ENCODE results near the gene LTBP1. TPM values are rescaled to one million over a fixed set of nuclear protein-coding genes. Genes with fewer than 3 reads are reported as not detected.

The LTBP1 gene
- polyA plus RNA-seq, 4 donors = 74.7 to 83.5 (median 82.8) TPM

GRCh38 chr2:33178209-33178608 is 231.5 kb downstream of the LTBP1 start:
- DNase-seq (ENCODE audit: low read depth in 4 of 4, low spot score in 3 of 4) = no peak

GRCh38 chr2:33180915-33181314 is 234.2 kb downstream of the LTBP1 start:
- DNase-seq (ENCODE audit: low read depth in 4 of 4, low spot score in 3 of 4) = no peak

- DNase-seq (ENCODE audit: low read depth in 4 of 4, low spot score in 3 of 4) = no peak
Observed at GRCh38 chr2:33181466-33181865, 234.7 kb downstream of the LTBP1 start.

GRCh38 chr2:33184041-33184440 is 237.3 kb downstream of the LTBP1 start:
- no peak for DNase-seq (ENCODE audit: low read depth in 4 of 4, low spot score in 3 of 4)

- DNase-seq (ENCODE audit: low read depth in 4 of 4, low spot score in 3 of 4) = no peak
Observed at GRCh38 chr2:33186937-33187336, 240.2 kb downstream of the LTBP1 start.

- DNase-seq (ENCODE audit: low read depth in 4 of 4, low spot score in 3 of 4) = no peak
Observed at GRCh38 chr2:33188799-33189198, 242.0 kb downstream of the LTBP1 start.

- DNase-seq (ENCODE audit: low read depth in 4 of 4, low spot score in 3 of 4) = no peak
Observed at GRCh38 chr2:33190393-33190937, 243.7 kb downstream of the LTBP1 start.

GRCh38 chr2:33195891-33196290 is 249.1 kb downstream of the LTBP1 start:
- DNase-seq (ENCODE audit: low read depth in 4 of 4, low spot score in 3 of 4) = no peak

- no peak for DNase-seq (ENCODE audit: low read depth in 4 of 4, low spot score in 3 of 4)
Observed at GRCh38 chr2:33196700-33197099, 249.9 kb downstream of the LTBP1 start.

- no peak for DNase-seq (ENCODE audit: low read depth in 4 of 4, low spot score in 3 of 4)
Observed at GRCh38 chr2:33197198-33197938, 250.6 kb downstream of the LTBP1 start.

- no peak for DNase-seq (ENCODE audit: low read depth in 4 of 4, low spot score in 3 of 4)
Observed at GRCh38 chr2:33202641-33203522, 256.1 kb downstream of the LTBP1 start.

GRCh38 chr2:33204945-33205344 is 258.2 kb downstream of the LTBP1 start:
- no peak for DNase-seq (ENCODE audit: low read depth in 4 of 4, low spot score in 3 of 4)

GRCh38 chr2:33205693-33206434 is 259.1 kb downstream of the LTBP1 start:
- no peak for DNase-seq (ENCODE audit: low read depth in 4 of 4, low spot score in 3 of 4)

GRCh38 chr2:33207151-33207740 is 260.5 kb downstream of the LTBP1 start:
- no peak for DNase-seq (ENCODE audit: low read depth in 4 of 4, low spot score in 3 of 4)

GRCh38 chr2:33208400-33208799 is 261.6 kb downstream of the LTBP1 start:
- no peak for DNase-seq (ENCODE audit: low read depth in 4 of 4, low spot score in 3 of 4)

- DNase-seq (ENCODE audit: low read depth in 4 of 4, low spot score in 3 of 4) = no peak
Observed at GRCh38 chr2:33209976-33210375, 263.2 kb downstream of the LTBP1 start.

- DNase-seq (ENCODE audit: low read depth in 4 of 4, low spot score in 3 of 4) = no peak
Observed at GRCh38 chr2:33210626-33211025, 263.9 kb downstream of the LTBP1 start.

- no peak for DNase-seq (ENCODE audit: low read depth in 4 of 4, low spot score in 3 of 4)
Observed at GRCh38 chr2:33212151-33212550, 265.4 kb downstream of the LTBP1 start.

- no peak for DNase-seq (ENCODE audit: low read depth in 4 of 4, low spot score in 3 of 4)
Observed at GRCh38 chr2:33213244-33213643, 266.5 kb downstream of the LTBP1 start.

GRCh38 chr2:33213648-33214047 is 266.9 kb downstream of the LTBP1 start:
- no peak for DNase-seq (ENCODE audit: low read depth in 4 of 4, low spot score in 3 of 4)
